HL-60/S4 treated with phorbol 12-myristate 13-acetate at 8.2 ng/mL for 4 days and 3 days (cell line): ENCODE data around the gene NME3.

Experiments
- in situ Hi-C: fragments of 300-500 bp; cut with MboI; formaldehyde crosslinking; loops from 2 replicates; pipeline ENCODE4 v1.15.0; 2022; ENCODE audit warnings: low sequenced_read_pairs

The NME3 gene

GRCh38 chr16:1794221-1794871, 23.0 kb upstream of the NME3 start:
- in situ Hi-C loops, result no loop called here

DNA sequence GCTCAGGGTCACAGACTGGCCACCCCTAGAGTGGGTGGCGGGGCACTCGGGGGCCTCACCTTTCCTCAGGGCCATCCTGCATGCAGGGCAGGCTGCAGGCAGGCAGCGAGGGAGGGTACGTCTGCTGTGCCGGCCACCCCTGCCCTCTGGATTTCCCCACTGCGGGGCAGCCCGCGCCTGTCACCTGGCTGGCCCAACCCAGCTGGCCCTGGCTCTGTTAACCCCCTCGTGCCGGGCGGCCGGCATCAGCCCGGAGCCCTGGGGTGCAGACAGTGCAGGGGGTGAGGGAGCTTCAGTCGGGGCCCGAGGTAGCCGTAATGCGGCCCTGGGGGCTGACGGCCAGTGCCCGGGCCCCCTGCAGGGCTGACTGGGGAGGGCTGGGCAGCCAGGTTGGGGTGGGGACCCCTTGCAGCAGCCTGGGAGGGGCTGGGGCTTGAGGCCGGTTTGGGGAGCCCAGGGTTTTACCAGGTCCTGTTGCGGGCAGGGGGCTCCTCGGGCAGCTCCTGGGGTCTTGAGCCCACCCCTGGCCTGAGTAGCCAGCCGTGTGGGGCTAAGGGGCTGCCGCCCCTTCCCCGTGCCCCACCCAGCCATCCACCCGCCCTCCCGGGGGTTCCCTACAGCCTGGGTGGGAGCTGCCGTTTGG, 22.4 kb upstream of the NME3 start, which contains the start of gene IGFALS:
Gene IGFALS (minus strand): TSS at position 128 of the 643 bp plus-strand sequence. CDS start 53 bp downstream, at position 75.
- in situ Hi-C loops, result no loop called here

GRCh38 chr16:1792836-1793577, 21.7 kb upstream of the NME3 start:
- in situ Hi-C loops, result no loop called here

DNA sequence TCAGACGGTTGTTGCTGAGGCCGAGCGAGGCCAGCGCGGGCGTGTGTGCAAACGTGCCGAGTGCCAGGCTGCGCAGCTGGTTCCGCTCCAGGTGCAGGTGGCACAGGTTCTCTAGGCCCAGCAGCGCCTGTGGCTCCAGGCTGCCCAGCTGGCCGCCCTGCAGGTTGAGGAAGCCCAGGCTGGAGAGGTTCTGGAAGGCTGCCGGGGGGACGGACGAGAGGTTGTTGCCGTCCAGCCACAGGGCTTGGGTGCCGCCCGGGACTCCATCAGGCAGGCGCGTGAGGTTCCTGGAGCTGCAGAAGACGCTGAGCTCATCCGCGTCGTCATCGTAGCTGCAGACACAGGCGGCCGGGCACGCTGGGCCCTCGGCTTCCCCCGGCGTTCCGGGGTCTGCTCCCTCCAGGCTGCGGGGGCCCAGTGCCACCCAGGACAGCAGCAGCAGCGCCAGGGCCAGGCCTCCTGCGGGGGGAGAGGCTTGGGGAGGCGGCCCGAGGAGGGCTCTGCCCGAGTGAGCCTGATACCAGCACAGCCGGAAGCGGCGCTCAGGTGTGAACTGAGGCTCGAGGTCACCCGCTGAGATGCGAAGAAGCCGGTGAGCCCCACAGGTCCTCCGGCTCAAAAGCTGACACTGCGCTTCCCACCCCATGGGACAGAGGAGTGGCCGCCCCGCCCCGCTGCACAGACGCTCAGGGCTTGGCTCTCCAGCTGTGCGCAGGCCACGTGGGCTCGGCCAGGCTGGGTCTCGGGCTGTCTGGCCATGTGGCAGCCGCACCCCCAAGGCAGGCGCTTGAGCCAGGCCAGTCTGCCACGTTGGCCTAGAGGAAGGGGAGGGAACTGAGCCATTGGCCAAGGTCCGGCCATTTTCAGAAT, 20.8 kb upstream of the NME3 start:
- in situ Hi-C loops, result no loop called here

- in situ Hi-C loops, result no loop called here
Observed at GRCh38 chr16:1791256-1791942, 20.1 kb upstream of the NME3 start.

- in situ Hi-C loops, result no loop called here
Observed at GRCh38 chr16:1790611-1791255, 19.4 kb upstream of the NME3 start.

DNA sequence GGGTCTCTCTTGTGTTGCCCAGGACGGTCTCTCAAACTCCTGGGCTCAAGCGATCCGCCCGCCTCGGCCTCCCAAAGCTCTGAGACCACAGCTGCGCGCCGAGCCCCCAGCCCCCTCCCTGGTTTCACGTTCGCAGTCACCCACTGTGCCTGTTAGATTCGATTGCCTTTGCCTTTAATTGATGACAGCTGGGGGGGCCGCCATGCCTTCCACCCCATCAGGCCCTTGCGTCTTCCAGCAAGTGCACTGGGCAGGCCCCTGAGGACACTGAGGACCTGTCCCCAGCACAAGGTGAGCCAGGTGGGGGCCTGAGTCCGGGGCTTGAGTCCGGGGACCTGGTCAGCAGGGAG, 18.9 kb upstream of the NME3 start:
- in situ Hi-C loops, result no loop called here

DNA sequence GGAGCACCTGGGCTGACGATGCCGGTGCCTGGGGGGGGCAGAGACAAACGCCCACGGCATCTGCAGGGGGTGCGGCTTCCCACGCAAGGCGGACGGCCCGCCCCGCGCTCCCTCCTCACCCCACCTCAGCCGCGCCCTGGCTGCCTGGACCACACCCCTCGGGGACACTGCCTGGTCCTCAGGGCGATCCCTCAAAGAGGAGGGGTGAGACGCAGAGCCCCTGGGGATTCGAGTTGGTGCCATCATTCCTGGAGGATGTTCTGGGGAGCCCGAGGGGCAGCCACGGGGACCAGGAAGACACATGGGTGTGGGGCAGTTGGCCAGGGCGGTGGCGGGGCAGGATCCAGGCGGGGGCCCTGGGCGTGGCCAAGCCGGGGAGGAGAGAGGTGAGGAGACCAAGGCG, 18.3 kb upstream of the NME3 start:
- in situ Hi-C loops, result no loop called here

GRCh38 chr16:1788708-1789100, 17.4 kb upstream of the NME3 start:
- in situ Hi-C loops, result no loop called here

DNA sequence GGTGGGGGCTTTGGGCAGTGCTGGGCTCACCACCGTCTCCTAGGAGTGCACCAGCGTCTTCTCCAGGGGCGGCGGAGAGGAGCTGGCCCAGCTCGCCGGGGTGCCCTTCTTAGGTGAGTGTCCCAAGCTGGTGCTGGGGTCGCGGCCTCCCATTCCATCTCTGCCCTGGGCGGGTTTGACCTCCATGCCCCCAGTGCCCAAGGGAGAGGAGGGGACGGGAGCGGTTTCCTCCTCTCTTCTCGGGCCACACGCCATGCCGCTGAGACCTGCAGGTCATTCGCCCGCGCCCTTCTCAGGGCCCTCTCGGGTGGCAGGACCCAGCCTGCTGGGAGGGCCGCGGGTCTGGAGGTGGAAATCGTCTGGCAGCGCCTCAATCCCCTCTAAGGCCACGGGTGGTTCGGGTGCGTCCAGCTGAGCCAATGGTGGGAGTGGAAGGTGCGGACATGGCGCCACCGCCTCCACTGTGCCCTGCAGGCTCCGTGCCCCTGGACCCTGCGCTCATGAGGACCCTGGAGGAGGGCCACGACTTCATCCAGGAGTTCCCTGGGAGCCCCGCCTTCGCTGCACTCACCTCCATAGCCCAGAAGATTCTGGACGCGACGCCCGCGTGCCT, 16.9 kb upstream of the NME3 start:
- in situ Hi-C loops, result no loop called here

GRCh38 chr16:1787322-1788094, 16.2 kb upstream of the NME3 start:
- in situ Hi-C loops, result no loop called here

- in situ Hi-C loops, result no loop called here
Observed at GRCh38 chr16:1787056-1787321, 15.6 kb upstream of the NME3 start.

DNA sequence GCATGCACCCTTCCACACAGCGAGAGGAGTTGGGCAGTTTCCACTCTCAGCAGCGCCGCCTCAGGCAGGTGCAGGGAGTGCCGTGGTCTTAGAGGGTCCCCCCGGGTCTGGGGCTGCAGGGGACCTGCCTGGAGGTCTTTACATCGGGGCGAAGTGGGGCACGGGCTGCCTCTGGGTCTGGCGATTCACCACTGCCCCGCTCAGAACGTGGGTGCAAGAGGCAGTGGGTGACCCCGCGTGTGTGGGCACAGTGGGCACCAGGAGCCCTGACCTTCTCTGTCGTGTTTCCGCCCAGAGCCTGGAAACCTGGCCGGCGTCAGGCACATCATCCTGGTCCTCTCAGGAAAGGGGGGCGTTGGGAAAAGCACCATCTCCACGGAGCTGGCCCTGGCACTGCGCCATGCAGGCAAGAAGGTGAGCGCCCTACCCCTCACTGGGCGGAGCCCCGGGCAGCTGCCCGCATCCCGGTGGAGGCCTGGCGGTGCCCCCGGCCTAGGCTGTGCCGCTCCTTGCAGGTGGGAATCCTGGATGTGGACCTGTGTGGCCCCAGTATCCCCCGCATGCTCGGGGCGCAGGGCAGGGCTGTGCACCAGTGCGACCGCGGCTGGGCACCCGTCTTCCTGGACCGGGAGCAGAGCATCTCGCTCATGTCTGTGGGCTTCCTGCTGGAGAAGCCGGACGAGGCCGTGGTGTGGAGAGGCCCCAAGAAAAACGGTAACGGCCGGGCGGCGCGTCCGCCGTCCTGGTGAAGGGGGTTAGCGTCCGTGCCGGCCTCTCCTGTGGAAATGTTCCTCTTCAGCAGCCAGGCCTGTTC, 15.1 kb upstream of the NME3 start:
- in situ Hi-C loops, result no loop called here

DNA sequence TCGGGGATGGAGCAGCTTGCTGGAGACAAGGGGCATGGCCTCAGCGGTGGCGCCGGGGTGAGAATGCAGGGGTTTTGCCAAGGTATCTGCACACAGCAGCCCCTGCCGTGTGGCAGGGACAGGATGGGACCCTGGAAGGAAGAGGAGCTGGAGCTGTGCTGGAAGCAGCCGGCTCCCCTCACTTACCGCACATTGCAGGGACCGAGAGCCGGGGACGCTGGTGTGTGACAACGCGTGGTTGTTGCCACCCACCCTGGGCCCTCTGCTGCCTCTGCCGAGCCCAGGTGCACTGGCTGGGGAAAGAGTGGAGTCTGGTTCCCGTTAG, 14.5 kb upstream of the NME3 start:
- in situ Hi-C loops, result no loop called here

GRCh38 chr16:1784977-1785845, 13.9 kb upstream of the NME3 start:
- in situ Hi-C loops, result no loop called here

- in situ Hi-C loops, result no loop called here
Observed at GRCh38 chr16:1782408-1783264, 11.3 kb upstream of the NME3 start, which contains the start of the genes NUBP2 and SPSB3. Gene NUBP2, plus strand, starts transcription at chr16:1782960. Its CDS starts 61 bp downstream, at chr16:1783021. Gene SPSB3, minus strand, starts transcription at chr16:1782571. Its CDS starts 1,088 bp downstream, at chr16:1781483.
